NCI-H2227 treated with DMSO at 0.1 percent for 48 hours (cell line): ENCODE measurements around the gene HIGD1A.
A peak's percentile ranks its signal among the peaks of the same experiment; 100 is the strongest.

Experiments used
- DNase-seq: peaks from one replicate; lab custom pipeline; 2025; lab: John Stamatoyannopoulos, UW

HIGD1A gene

DNA sequence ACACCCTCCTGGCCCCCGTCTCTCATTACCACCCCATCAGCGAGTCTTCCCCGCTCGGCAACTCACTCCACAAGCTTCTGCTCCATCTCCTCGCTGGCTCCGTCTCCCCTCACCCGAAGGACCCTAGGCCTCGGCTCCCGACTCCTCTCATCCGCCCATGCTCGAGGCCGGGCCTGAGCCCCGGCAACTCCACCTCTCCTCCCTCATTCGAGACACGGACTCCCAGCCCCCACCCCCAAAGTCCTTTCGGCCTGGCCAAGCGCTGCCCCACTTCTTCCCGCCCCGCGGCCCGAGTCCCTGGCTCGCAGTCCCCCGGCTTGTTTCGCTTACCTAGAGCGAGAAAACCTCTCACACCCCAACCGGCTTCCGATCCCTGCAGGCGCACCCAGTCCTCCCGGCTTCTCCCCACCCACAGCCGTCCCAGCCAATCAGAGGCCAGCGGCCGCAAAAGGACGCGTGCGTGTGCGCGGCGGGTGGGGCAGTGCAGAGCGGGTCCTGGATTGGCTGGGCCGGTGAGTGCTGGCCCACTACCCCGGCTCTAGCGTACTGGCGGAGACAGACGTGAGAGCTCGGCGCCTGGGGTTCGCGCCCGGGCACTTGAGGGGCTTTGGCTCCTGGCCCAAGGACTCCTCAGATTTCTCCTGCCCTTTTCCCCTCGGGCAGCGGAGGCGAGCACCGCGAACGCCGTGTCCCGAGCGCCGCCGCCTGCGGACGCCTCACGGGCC lies at the start of gene HIGD1A:
TSS of gene HIGD1A (minus strand) at position 385 of the 725 bp plus-strand sequence. CDS start 10,237 bp downstream, outside the sequence.
- peak; percentile 90 for DNase-seq

DNA sequence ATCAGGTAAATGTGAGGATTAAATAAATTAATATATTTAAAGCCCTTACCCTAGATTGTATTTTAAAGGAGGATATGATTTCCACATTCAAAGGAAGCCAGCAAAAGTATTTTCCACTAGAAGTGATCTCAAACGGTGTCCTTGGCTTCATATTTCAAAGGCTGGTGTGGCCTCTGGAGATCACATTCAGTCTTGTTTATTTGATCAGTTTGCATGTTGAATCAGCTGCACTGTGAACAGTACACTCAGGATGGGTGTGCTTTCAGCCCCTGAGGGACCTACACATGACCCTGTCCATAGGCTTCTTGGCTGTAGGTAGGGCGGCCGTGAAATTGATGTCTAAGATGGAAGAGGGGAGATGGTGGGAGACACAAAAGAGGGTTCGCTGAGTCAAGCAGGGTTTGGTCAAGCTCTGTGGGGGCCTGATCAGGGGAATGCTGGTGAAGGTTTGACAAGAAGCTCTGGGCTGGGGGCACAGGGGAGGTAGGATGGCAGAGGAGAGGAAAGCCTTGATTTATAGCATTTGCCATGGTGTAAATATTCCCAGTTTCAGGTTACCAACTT lies 49.5 kb upstream of the HIGD1A start:
- no peak for DNase-seq

DNA sequence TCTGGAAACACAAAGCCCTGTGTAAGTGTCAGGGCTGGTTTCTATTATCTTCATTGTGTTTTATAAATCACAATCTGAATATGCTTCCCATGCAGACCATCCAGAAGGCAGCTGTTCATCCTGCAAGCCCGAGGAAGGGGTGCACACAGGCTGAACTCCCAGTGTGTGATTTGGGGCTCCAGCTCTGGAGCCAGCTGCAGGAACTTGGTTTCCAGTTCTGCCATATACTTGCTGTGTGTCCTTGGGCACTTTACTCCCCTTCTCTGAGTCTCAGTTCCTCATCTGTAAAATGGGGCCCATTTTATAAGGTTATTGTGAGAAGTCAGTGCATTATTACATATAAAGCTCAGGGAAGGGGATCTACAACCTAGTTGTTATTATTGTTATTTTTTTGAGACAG lies 48.8 kb upstream of the HIGD1A start:
- DNase-seq = no peak

DNA sequence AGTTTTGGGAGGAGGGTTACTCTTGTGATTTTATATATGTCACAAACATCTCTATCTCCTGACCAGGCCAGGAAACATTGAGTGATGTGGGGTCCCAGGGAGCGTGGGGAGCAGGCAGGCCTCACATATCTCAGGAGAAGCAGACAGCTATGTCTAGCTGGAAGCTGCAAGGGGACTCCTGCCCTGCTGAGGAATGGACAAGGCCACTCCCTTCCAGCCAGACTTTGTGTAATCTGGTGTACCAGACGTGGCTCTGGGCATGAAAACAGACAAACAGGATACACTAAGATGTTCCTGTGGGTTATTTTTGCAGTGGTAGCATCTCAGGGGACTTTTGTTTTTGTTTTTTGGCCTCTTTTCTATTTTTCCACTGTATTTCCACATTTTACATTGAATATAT lies 48.2 kb upstream of the HIGD1A start:
- no peak for DNase-seq

DNA sequence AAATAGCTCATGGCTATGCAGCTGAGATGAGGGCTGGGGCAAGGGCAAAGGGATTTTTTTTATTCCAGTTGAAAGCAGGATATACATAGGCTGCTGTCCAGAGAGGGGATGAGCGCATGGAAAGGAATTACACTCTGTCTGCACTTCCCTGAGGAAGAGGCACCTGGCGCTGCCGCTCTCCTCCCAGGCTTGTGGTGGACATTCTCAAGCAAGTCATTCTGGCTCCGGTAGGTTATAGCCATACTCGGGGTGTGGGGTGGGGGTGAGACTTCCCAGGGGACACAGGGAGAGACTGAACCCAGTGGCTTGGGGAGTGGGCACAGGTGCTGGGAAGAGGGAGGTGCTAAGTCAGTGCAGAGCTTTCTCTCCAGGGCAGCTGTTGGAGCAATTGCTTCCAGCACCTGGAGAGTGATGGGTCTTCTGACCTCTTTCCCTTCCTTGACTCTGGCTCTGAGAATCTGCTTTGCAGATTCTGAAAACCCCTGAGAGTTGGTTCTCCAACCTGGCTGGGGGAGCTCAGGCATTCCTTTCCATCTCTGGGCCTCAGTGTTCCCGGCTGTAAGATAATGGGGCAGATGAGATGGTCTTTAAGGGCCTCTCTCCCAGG lies 47.0 kb upstream of the HIGD1A start:
- DNase-seq = no peak

DNA sequence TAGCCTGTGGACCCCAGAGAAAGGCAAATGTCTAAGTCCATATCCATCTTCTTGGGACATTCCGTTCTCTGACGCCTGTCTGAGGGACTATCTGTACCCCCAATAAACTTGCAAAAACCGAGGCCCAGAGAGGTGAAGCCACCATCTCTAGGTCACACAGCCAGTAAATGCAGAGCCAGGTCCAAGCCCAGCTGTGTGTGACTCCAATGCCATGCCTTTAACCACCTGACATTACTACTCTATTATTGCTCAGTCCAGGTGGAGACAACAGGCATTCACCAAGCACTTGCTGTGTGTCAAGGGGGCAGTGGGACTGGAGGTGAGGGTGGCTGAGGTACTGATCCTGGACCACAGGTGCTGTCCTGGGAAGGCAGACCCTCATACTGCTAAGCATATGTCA lies 46.0 kb upstream of the HIGD1A start:
- DNase-seq = no peak

DNA sequence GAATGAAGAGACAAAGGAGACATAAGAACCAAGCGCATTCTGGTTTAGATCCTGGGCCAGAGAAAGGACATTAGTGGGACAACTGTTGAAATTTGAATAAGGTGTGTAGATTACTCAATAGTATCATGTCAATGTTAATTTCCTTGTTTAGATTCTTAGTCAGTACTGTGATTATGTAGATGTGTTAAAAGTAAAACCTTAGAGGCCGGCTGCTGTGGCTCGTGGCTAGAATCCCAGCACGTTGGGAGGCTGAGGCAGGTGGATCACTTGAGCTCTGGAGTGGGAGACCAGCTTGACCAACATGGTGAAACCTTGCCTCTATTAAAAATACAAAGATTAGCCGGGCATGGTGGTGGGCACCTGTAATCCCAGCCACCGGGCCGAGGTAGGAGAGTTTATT lies 44.7 kb upstream of the HIGD1A start:
- DNase-seq = no peak

DNA sequence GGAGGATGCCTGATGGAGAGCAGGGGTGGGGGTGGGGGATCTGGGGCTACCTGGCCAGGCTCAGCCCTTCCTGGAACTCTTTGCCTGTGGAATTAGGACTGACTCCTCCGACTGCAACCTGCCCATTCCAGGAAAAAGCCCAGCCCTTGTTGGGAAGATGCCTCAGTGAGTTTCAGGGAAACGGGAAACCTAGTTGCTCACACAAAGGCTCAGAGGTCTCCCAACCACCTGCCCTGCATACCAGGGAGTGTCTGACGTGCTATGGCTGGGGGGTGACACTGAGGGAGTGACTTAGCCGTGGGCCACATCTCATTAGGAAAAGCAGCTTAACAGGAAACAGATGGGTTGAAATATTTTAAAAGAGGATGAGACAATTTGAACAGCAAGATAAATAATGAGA lies 43.4 kb upstream of the HIGD1A start:
- DNase-seq = no peak

DNA sequence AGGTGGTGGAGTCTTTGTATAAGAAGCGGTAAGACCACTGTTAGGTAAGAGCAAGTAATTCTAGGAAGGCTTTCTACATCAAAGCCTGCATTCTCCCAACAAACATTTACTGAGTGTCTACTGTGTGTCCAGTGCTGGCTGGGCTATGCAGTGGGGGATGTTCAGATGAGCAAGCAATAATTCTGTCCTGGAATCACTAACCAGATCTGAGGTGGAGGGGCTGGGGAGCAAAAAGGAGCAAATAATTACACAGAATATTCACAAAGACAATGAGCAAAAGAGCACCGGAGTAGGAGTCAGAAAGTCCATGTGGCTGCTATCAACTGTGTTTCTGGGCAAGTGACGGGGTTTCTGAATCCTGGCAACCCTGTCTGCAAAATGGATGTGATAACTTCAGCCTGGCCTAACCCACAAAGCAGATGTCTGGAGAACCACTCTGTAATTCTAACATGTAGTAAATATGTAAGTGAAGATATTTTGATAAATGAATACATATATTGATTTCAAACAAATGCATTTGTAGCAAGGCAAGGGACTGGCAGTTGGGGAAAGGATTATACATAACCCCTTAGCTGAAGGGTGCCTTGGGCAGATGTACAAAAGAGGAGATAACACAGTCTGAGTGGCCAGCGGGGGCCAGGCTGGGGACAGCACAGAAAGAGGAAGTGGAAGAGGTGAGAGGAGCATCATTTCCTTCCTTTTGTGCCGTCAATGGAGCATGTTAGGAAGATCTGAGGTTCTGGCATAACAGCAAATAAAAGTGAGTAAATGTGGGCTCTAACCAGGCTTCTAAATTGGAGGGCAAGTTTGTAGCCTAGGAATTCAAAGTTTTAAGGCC lies 42.6 kb upstream of the HIGD1A start:
- no peak for DNase-seq

DNA sequence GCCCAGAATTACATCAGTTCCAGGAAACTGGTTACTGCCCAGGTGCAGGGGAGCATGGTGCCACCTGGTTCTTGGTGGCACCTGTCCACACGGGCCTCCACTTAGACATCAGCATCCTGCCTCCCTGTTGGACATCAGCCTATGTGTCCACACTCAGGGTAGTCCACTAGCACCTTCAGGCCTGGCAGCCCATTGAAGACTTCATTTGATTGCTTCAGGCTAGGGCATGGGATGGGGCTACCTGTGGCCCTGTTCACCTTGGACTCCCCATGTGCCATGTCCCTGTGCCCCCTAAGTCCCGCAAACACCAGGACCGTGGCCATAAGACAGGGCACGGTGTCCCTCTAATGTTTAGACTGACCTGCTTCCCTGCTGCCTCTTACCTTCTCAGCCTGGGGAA lies 40.5 kb upstream of the HIGD1A start:
- no peak for DNase-seq

DNA sequence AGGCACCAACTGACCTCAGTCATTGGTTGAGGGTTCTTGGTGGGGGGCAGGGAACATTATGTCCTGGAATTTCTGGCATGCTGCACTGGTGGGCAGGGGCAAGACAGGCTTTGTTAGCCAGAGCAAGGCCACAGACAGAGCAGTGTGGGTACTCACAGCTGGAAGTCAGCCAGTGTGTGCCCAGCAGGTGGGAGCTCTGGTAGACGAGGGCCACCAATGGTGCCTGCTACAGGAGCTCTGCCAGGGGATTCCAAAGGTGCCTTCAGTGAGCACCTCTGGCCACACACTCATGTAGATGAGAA lies 40.1 kb upstream of the HIGD1A start:
- no peak for DNase-seq

DNA sequence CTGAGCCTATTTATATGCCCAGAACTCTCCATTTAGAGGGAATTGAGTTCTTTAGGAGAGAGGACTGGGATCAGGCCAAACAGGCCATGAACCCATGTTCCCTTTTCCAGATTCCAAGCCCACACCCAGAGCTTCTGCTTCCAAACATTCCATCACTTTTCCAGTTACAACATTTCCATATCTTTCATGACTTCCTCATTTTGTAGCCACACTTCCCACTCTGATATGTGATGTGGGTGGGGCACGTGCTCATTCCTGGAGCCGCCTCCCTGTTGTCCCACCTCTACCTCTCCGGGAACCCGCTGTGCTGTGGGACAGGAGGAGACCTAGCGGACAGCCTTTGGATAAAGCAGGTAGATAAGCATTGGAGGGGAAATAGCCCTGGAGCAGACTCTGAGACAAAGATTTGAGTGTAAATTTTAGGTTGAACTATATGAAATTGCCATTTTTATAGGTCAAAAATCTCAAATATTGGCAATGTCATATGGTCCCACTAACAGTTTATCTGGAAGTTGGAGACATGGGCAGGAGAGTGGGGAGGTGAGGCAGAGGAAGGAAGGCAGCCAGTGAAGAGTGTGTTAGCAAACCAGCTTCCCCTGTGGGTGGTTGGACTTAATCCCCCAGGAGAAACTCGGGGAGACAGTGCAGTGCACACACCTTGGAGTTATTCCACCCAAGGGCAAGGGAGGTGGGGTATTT lies 39.6 kb upstream of the HIGD1A start:
- no peak for DNase-seq

DNA sequence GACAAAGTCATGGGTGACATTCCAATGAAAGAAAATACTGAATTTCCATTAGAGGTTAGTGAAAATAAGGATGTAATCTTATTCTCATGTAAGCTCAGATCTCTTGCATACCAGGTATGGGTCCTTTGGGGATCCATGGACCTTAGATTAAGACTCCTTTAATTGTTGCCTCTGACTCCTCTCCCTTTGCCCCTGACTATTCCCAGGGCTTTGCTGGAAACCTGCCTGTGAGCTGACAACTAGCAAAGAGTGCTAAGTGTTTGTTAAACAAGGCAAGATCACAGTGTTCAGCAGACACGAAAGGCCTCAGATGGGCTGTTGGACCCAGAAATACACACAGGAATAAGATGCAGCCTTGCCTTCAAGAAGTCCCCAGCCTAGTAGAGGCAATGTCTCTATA lies 37.0 kb upstream of the HIGD1A start:
- DNase-seq = no peak

DNA sequence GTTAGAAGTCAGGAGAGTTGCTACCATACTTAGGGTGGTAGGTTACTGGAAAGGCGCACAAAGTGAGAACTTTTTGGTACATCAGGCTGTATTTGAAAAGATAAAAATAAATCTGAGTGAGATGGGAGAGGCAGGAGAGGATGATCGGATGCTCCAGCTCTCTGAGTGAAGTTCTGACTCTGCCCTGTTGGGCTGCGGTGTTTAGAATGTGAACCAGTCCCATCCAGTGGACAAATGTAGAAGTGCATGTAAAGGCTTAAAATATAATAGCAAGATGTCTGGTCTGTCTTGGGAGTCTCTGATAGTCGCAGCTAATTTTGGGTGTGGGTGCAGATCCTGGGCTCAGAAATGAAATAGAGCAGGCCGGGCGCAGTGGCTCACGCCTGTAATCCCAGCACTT lies 35.3 kb upstream of the HIGD1A start:
- peak; percentile 60 for DNase-seq

DNA sequence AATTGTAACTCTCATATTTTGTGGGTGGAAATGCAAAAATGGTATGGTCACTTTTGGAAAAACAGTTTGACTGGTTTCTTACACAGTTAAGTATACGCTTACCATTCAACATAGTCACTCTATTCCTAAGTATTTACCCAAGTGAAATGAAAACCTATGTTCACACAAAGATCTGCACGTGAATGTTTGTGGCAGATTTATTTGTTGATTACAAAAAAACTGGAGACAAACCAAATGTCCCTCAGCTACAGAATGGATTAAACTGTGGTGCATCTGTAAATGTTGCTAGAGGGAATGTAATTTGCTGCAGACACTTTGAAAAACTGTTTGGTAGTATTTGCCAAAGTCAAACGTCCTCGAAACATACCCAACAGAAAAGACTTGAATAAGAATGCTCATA lies 34.3 kb upstream of the HIGD1A start:
- DNase-seq = no peak

DNA sequence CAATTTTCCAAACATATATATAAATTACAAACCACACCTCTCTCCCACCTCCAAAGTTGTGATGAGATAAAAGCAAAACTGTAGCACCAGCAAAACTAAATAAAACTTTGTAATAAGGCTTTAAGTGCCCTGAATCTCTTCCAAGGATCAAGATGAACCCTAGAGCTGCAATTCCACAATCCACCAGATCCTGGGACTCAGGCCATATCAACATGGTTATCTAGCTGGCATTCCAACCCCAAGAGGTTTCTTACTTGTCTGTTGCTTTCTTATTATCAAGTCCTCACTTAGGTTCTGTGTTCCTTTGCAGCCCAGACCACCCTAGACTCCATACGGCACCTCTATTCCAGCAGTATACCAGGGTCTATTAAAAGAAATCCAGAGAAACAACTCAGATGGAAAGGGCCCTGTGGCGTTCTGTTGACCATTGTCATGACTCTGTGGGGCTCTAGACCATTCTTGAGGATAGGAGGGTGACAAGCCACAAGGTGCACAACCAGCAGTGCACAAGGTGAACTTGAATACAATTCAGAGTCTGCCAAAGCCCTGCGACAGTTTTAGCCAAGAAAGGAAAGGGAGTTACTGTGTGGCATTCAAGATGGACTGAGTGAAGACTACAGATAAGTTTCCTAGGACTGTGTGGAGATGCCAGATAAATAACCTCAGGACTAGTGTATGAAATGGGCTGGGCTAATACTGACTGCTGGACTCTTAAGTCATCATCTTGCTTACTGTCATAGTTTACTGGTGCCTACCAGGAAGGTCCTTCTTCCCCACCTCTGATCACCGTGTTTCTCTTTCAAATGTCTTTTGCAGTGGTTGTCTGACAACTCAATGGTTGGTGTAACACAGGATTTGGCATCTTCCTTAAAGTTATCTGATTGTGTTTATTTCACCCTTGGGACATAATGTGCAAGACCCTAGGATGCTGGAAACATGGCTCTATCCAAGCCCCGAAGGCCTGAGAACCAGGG lies 32.1 kb upstream of the HIGD1A start:
- DNase-seq = no peak

DNA sequence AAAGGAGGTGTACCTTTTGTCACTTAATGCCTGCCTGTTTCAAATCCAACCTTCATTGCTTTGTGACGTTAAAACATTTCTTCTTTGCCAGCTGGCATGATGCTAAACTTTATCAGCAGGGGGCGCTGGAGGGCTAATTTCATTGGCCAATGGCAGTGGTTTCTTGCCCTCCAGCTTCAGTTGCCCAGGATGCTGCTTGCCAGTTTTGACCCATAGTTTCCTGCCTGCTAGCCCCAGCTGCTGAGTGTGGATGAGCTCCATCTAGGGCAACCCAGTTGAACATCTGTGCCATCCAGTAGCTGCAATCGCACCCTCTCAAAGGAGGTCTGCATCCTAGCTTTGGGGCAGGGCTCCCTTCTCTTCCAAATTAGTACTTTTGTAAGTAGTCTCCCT lies 27.0 kb upstream of the HIGD1A start:
- peak; percentile 21 for DNase-seq

DNA sequence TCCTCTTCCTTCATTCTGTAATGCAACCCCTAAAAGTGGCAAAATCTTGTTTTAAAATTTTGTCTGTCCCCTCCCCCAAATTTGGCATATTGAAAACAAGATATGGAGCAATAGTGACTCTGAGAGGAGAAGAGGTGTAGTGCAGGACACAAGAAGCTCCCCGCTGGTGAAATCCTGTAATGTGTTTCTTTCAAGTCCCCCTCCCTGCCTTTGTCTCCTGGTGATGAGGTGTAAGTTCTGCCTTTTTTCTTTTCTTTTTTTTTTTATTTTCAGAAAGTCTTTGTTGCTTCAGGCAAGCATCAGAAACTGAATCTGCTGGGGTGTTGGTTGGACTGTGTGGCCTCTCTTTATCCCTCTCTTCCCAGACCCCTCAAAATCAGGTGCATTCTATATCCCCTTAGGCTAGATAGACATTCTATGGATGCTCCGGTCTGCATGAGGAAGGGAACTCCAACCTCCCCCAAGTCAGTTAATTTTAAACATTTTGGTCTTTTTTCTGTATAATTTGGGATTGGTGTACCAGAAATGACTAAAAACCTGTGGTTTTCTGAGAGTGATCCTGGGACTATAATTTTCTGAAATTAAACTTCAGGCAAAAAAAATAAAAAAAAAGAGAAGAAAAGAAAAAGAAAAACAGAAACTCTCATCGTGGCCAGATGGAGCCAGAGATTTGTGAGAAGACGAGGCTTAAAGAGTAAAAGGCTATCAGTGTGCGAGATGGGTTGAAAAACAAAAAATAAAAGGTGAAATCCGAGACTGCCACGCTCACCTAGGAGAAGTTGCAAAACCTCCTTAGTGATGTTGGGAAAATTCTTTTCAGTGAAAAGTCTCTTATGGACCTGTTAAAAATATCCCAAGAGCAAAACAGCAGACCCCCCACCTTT lies 26.4 kb upstream of the HIGD1A start:
- DNase-seq = peak; percentile 8

DNA sequence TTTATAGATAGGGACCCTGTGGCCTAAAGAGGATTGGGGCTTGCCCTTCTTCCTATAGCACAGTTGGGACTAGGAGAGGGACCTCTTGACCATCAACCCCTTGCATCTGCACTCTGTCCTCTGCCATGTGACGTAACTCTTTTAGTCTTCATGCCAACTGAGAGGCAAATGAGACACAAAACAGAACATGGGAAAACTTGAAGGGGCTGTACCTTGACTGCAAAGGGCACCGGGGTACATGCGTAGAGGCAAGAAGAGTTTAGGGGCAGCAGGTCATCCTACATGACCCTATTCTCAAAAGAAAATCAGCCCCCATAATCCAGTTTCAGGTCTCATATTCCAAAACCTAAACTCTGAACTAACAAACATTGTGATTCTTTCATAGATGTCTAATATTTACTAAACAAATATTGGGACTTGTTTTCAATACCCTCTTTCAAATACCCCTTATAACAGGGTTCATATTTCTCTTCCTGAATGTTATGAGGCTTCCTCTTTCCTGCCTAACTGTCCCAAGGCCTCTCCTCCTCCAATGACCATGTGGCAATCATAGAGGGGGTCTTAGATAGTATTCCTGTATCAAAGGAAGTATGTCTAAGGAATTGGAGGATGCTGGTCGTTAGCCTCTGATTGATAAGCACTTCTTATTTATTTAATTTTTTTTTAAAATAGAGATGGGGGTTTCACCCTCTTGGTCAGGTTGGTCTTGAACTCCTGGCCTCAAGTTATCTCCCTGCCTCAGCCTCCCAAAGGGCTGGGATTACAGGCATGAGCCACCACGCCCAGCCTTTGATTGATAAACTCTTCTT lies 25.5 kb upstream of the HIGD1A start:
- DNase-seq = no peak
